Tibial artery (tissue), 4 donors: Measurements from ENCODE around the gene CALB2.

Experiments
- DNase-seq, 2 donors: peaks; one replicate each; pipeline ENCODE4 v3.0.0-alpha.2; 2019
- H3K27ac ChIP-seq, 2 donors: fragments of 200-600 bp; sonication (generic) in 1 of 2; 1 replicate in 1 of 2; 2 replicates in 1 of 2; pipeline ENCODE4 v1.5.1; 2018 to 2019; ENCODE audit warnings: mild to moderate bottlenecking in 1 of 2
- H3K27me3 ChIP-seq, 2 donors: fragments of 200-600 bp; sonication (generic) in 1 of 2; one replicate each; pipeline versions ENCODE4 v1.5.1 to v1.6.0; 2016 to 2019
- H3K36me3 ChIP-seq, 3 donors: fragments of 200-600 bp; sonication (generic) in 2 of 3; one replicate each; pipeline ENCODE4 v1.5.1; 2016 to 2019; ENCODE audit warnings: mild to moderate bottlenecking in 2 of 3
- H3K4me1 ChIP-seq, 4 donors: fragments of 200-600 bp; sonication (generic) in 2 of 4; 1 replicate in 3 of 4; 2 replicates in 1 of 4; pipeline ENCODE4 v1.5.1; 2016 to 2019
- H3K4me3 ChIP-seq, 2 donors: fragments of 200-600 bp; sonication (generic) in 1 of 2; 1 replicate in 1 of 2; 2 replicates in 1 of 2; pipeline ENCODE4 v1.5.1; 2018 to 2019; ENCODE audit warnings: mild to moderate bottlenecking in 2 of 2
- H3K9me3 ChIP-seq, 3 donors: fragments of 200-600 bp; sonication (generic) in 1 of 3; one replicate each; pipeline ENCODE4 v1.5.1; 2016 to 2019
- intact Hi-C: fragments of 100-400 bp; cut with DNase I; formaldehyde crosslinking; loops from one replicate; pipeline ENCODE4 v1.15.0; 2023; ENCODE audit warnings: low total_unique reads
- TF ChIP-seq, protein P1 (sequence below), 2 experiments: fragments of 200-600 bp in 1 of 2; fragments of 450-650 bp in 1 of 2; IDR thresholded peaks; one replicate each; pipeline ENCODE4 v1.5.1; 2017 to 2019; ENCODE audit warnings: antibody characterized with exemption in 2 of 2, mild to moderate bottlenecking in 1 of 2, moderate library complexity in 1 of 2

Gene CALB2

DNA sequence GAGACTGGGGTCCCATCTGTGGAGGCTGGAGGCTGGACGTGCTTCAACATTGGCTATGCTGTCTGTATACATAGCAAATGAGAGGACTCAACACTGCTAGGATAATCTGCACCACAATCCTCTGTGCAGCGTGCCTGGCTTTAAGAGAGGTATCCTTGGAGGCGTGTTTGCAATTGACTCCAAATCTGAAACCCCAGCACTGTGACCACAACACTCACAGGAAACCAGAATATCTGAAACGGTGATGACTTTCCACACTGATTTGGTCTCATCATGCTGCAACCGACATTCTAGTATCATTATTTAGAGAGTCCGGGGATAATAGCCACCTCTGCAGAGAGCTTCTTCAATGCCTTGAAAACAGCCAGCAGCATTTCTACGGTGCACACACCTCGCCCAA, 48.2 kb downstream of the CALB2 start:
- no peaks in the 10 kb centered on the region for H3K36me3 ChIP-seq
- no peak overlapping the region for H3K27ac ChIP-seq
- DNase-seq, result no peak
- no peaks in the 10 kb centered on the region for H3K4me1 ChIP-seq
- H3K4me3 ChIP-seq, result no peak overlapping the region
- TF ChIP-seq, protein P1, sequence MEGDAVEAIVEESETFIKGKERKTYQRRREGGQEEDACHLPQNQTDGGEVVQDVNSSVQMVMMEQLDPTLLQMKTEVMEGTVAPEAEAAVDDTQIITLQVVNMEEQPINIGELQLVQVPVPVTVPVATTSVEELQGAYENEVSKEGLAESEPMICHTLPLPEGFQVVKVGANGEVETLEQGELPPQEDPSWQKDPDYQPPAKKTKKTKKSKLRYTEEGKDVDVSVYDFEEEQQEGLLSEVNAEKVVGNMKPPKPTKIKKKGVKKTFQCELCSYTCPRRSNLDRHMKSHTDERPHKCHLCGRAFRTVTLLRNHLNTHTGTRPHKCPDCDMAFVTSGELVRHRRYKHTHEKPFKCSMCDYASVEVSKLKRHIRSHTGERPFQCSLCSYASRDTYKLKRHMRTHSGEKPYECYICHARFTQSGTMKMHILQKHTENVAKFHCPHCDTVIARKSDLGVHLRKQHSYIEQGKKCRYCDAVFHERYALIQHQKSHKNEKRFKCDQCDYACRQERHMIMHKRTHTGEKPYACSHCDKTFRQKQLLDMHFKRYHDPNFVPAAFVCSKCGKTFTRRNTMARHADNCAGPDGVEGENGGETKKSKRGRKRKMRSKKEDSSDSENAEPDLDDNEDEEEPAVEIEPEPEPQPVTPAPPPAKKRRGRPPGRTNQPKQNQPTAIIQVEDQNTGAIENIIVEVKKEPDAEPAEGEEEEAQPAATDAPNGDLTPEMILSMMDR (IDR thresholded peaks at IDR 0.05), result no peak
- peaks cover 0 to 6% (median 0%) of the 10 kb centered on the region in 3 donors for H3K9me3 ChIP-seq
- H3K27me3 ChIP-seq, result peaks cover 0 to 15% of the 10 kb centered on the region in 2 donors
- intact Hi-C loops, result no loop called here

DNA sequence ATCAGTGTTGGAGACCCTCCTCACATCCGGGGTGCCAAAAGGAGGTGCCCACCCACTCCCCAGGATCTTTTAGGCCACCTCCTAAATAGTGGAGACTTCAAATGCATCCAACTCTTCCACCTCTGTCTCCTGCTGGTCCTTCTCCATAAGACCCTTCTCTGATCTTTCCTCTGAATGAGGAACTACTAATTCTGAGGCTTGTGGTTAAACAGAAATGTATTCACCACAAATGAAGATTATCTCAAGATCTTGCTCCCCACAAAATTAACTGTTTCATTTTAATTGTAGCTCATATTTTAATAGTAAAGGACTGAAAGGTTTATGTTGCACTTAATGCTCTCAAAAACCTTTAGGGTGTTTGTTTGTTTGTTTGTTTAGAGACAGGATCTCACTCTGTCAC, 49.2 kb downstream of the CALB2 start:
- H3K4me1 ChIP-seq, result peaks cover 0 to 3% (median 0%) of the 10 kb centered on the region in 4 donors
- intact Hi-C loops, result no loop called here
- peaks cover 0 to 19% of the 10 kb centered on the region in 2 donors for H3K27me3 ChIP-seq
- no peak overlapping the region for H3K4me3 ChIP-seq
- peaks cover 0 to 6% (median 0%) of the 10 kb centered on the region in 3 donors for H3K9me3 ChIP-seq
- no peak overlapping the region for H3K27ac ChIP-seq
- no peaks in the 10 kb centered on the region for H3K36me3 ChIP-seq
- TF ChIP-seq, protein P1 (IDR thresholded peaks at IDR 0.05), result no peak
- DNase-seq, result no peak

DNA sequence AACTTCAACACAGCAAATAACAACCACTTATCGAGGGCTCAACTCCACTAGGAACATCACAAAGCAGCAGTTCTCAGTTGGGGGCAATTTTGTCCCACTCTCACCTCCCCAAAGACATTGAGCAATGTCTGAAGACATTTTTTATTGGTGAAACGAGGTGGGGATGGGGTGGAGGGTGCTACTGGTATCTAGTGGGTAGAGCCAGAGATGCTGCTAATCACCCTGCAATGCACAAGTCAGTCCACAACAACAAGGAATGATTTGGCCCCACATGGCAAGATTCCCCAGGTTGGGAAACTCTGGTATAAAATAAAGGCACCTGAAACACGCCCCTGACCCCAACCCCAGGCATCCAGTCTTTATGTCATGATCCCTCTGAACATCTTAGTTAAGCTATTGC, 50.0 kb downstream of the CALB2 start:
- H3K4me1 ChIP-seq, result peaks cover 0 to 3% (median 0%) of the 10 kb centered on the region in 4 donors
- peaks cover 0 to 6% (median 0%) of the 10 kb centered on the region in 3 donors for H3K9me3 ChIP-seq
- TF ChIP-seq, protein P1 (IDR thresholded peaks at IDR 0.05), result no peak
- peaks cover 0 to 26% of the 10 kb centered on the region in 2 donors for H3K27me3 ChIP-seq
- no peak overlapping the region for H3K4me3 ChIP-seq
- DNase-seq, result no peak
- intact Hi-C loops, result no loop called here
- H3K27ac ChIP-seq, result no peak overlapping the region
- H3K36me3 ChIP-seq, result no peaks in the 10 kb centered on the region

DNA sequence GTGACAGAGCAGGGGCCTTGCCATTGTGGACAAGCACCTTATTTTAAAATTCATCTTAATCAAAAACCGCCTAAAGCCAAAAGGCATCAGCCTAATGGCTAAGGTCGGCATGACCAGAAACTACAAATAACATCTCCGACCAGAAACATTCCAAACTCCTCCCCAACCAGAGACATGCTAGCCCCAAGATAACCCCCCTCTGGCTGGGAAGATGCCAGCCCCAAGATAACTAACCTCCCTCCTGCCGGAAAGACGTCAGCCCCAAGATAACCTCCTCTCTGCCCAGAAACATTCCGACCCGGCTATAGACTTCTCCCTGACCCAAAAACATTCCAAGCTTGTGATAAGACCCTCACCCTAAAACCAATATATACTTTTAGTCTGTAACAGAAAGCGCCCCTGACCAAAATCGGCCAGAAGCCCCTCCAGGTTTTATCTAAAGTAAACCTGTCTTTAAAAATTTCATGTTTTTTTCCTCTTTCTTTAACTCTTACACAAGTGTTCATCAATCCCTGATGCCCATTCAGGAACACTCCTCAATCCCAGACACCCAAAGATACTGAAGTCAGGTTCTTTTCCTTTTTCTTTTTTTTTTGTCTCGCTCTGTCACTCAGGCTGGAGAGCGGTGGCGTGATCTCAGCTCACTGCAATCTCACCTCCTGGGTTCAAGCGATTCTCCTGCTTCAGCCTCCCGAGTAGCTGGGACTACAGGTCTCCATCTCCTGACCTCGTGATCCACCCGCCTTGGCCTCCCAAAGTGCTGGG, 50.7 kb downstream of the CALB2 start:
- no peak for DNase-seq
- Histone ChIP-seq H3K4me1 (peaks cover 0 to 3% (median 0%) of the 10 kb centered on the region in 4 donors), H3K36me3 (no peaks in the 10 kb centered on the region), H3K4me3 (no peak overlapping the region), H3K27ac (no peak overlapping the region), H3K27me3 (peaks cover 0 to 26% of the 10 kb centered on the region in 2 donors), H3K9me3 (peaks cover 0 to 6% (median 0%) of the 10 kb centered on the region in 3 donors)
- intact Hi-C loops, result no loop called here
- TF ChIP-seq, protein P1 (IDR thresholded peaks at IDR 0.05), result no peak

DNA sequence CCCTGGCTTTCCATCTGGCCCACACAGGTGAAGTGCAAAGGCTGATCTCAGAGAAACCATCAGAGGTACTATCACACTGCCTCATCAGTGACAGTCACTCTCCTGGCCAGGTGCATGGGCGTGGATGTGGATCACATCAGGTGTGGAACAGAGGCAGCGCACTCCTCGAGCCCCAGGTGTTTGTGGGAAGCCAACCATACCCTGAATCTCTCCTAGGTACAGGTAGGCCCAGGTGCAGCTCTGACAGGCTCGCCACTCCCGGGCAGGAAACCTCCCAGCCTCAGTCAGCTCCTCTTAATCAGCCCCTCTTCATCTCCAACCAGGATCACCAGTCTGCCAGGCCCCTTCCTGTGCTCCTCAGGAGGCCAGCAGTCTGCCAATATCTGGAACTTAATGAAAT, 51.6 kb downstream of the CALB2 start:
- Histone ChIP-seq H3K4me1 (peaks cover 0 to 3% (median 0%) of the 10 kb centered on the region in 4 donors), H3K27me3 (peaks cover 0 to 29% of the 10 kb centered on the region in 2 donors), H3K9me3 (no peaks in the 10 kb centered on the region), H3K27ac (no peak overlapping the region), H3K4me3 (no peak overlapping the region), H3K36me3 (no peaks in the 10 kb centered on the region)
- TF ChIP-seq, protein P1 (IDR thresholded peaks at IDR 0.05), result no peak
- no peak for DNase-seq
- intact Hi-C loops, result loop anchor here (5.0 kb wide), 1 partner anchor 197 kb away; no protein-coding TSS in a partner anchor
